Naive thymus-derived CD4-positive, alpha-beta T cell (primary cell): ENCODE measurements around the gene PTPRM. TPM values are rescaled to one million over a fixed set of nuclear protein-coding genes. Genes with fewer than 3 reads are reported as not detected.

ENCODE experiments used
- ATAC-seq: fragments of 150-1000 bp; cut with Tn5 transposase; 2 replicates; pipeline ENCODE4 v1.10.0; 2021; ENCODE audit warnings: mild to moderate bottlenecking, moderate library complexity
- CTCF ChIA-PET: fragments of 350-600 bp; sonication (Branson Sonifier 250); formaldehyde crosslinking; loops from one replicate; lab custom pipeline; 2021; ENCODE audit warnings: antibody characterized with exemption; lab: Charles Lee
- POLR2A ChIA-PET: fragments of 350-600 bp; sonication (Branson Sonifier 250); formaldehyde crosslinking; loops from one replicate; lab custom pipeline; 2021; ENCODE audit warnings: antibody characterized with exemption, inconsistent platforms; lab: Charles Lee
- DNase-seq, 9 donors: peaks; one replicate each; pipeline versions ENCODE4 v3.0.0 to v3.0.0-alpha.2; 2020 to 2022; ENCODE audit warnings: mixed read lengths in 1 of 9
- H3K27ac ChIP-seq: one replicate; pipeline ENCODE4 v1.7.0; 2013; ENCODE audit warnings: mild to moderate bottlenecking, low read depth, low read length, moderate library complexity
- H3K27me3 ChIP-seq, 2 donors: one replicate each; pipeline ENCODE4 v1.7.0; 2013; ENCODE audit warnings: low read length in 2 of 2, mild to moderate bottlenecking in 2 of 2, moderate library complexity in 2 of 2; ENCODE audit not compliant: control insufficient read depth in 2 of 2, insufficient read depth in 2 of 2
- H3K36me3 ChIP-seq, 3 experiments: 1 replicate in 2 of 3; 2 replicates in 1 of 3; pipeline ENCODE4 v1.7.0; 2013; ENCODE audit warnings: low read length in 3 of 3, mild to moderate bottlenecking in 3 of 3, moderate library complexity in 1 of 3; ENCODE audit not compliant: insufficient read depth in 3 of 3, control insufficient read depth in 2 of 3
- H3K4me1 ChIP-seq, 2 donors: one replicate each; pipeline ENCODE4 v1.7.0; 2013; ENCODE audit warnings: low read length in 2 of 2, mild to moderate bottlenecking in 2 of 2, moderate library complexity in 1 of 2; ENCODE audit not compliant: control insufficient read depth in 2 of 2, insufficient read depth in 2 of 2
- H3K4me3 ChIP-seq: 2 replicates; pipeline ENCODE4 v1.7.0; 2013; ENCODE audit warnings: mild to moderate bottlenecking, low read length
- H3K9me3 ChIP-seq, 3 experiments: 1 replicate in 2 of 3; 2 replicates in 1 of 3; pipeline ENCODE4 v1.7.0; 2013; ENCODE audit warnings: low read length in 3 of 3; ENCODE audit not compliant: control insufficient read depth in 2 of 3
- H3K27ac Mint-ChIP-seq, 9 donors: one replicate each; pipeline ENCODE4 v1.8.0; 2020 to 2022; ENCODE audit warnings: mixed read lengths in 9 of 9, mild to moderate bottlenecking in 8 of 9, moderate library complexity in 5 of 9, inconsistent platforms in 2 of 9
- H3K27me3 Mint-ChIP-seq, 5 donors: one replicate each; pipeline ENCODE4 v1.8.0; 2021 to 2022; ENCODE audit warnings: mixed read lengths in 5 of 5, mild to moderate bottlenecking in 1 of 5
- H3K36me3 Mint-ChIP-seq, 5 donors: one replicate each; pipeline ENCODE4 v1.8.0; 2020 to 2022; ENCODE audit warnings: mixed read lengths in 5 of 5, mild to moderate bottlenecking in 3 of 5, inconsistent platforms in 1 of 5
- H3K4me1 Mint-ChIP-seq, 7 donors: one replicate each; pipeline ENCODE4 v1.8.0; 2020 to 2022; ENCODE audit warnings: mixed read lengths in 7 of 7, mild to moderate bottlenecking in 3 of 7, inconsistent platforms in 1 of 7
- H3K4me3 Mint-ChIP-seq, 10 donors: one replicate each; pipeline ENCODE4 v1.8.0; 2020 to 2022; ENCODE audit warnings: mild to moderate bottlenecking in 10 of 10, mixed read lengths in 10 of 10, moderate library complexity in 6 of 10, inconsistent platforms in 2 of 10
- H3K9me3 Mint-ChIP-seq, 11 donors: one replicate each; pipeline ENCODE4 v1.8.0; 2020 to 2022; ENCODE audit warnings: mixed read lengths in 11 of 11, mild to moderate bottlenecking in 4 of 11, inconsistent platforms in 1 of 11, moderate library complexity in 1 of 11
- intact Hi-C, 2 donors: fragments of 100-400 bp; cut with micrococcal nuclease; formaldehyde crosslinking; loops; one replicate each; pipeline ENCODE4 v1.15.1; 2023
- polyA plus RNA-seq, 2 donors: library from polyadenylated mRNA; unstranded; fragments of 300-500 nt; fragmentation: Illumina TruSeq; gene quantifications; one replicate each; pipeline ENCODE4 v1.2.3, GENCODE V29; 2021
- total RNA-seq, 6 experiments: library from RNA in 5 of 6; stranded (reverse) in 5 of 6; gene quantifications; 1 replicate in 5 of 6; 2 replicates in 1 of 6; pipeline ENCODE4 v1.2.3 and lab custom pipeline; 2021 to 2026

The PTPRM gene
- total and polyA plus RNA-seq, 7 experiments from 2014 or later = 3.8 to 21.2 (median 8.4) TPM

DNA sequence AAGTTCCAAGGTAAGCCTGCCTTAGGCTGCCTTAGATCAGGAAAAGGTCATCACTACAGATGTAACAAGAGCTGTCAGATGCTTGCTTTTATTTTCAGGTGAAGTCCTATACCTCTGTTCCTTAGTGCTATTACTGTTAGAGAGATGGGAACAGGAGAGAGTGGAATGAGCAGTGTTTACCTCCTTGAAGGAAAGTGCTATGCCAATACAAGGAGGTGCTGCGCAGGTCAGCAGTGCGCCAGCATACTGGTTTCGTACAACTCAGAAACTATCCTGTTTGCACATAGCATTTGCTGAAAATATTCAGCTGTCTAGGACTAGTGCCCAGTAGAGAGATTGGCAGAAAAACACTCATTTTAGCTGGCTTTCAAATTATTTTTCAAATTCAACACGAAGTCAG is 629.1 kb downstream of the PTPRM start:
- Mint-ChIP-seq H3K36me3 (peaks cover 0 to 3% (median 0%) of the 10 kb centered on the region in 5 donors), H3K4me3 (no peak overlapping the region), H3K27ac (no peak overlapping the region), H3K4me1 (peaks cover 0 to under 1% (median 0%) of the 10 kb centered on the region in 7 donors), H3K27me3 (peaks cover 0 to under 1% (median 0%) of the 10 kb centered on the region in 5 donors), H3K9me3 (peaks cover 0 to 4% (median 0%) of the 10 kb centered on the region in 11 donors)
- intact Hi-C loops = no loop called here
- ChIA-PET CTCF (no interaction called here), POLR2A (no interaction called here)
- Histone ChIP-seq H3K9me3 (no peaks in the 10 kb centered on the region), H3K27me3 (no peaks in the 10 kb centered on the region), H3K36me3 (no peaks in the 10 kb centered on the region), H3K4me1 (no peaks in the 10 kb centered on the region), H3K27ac (no peak overlapping the region), H3K4me3 (no peak overlapping the region)
- ATAC-seq (no peak), DNase-seq (no peak)

DNA sequence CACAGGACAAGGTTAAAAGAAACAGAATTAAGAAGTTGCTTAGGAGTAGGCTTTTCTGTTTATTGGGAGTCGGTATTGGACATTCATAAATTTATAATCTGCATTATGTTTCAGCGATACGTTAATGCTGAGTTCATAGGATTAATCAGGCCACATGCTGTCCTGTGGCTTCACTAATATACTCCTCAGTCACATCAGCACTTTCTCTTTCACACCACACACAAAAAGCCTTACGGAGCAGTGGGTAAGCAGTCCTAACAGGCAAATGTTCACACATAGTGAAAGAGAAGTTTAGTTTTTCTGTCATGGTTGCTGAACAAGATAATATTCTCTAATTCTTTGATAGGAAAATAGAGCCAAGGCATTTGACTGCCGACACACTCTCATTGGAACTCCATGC is 630.4 kb downstream of the PTPRM start:
- POLR2A ChIA-PET = no interaction called here
- H3K4me1 ChIP-seq = no peaks in the 10 kb centered on the region
- no peaks in the 10 kb centered on the region for H3K9me3 ChIP-seq
- no peak overlapping the region for H3K27ac ChIP-seq
- ATAC-seq (no peak), DNase-seq (no peak)
- Mint-ChIP-seq H3K27ac (no peak overlapping the region), H3K4me1 (no peaks in the 10 kb centered on the region), H3K4me3 (no peak overlapping the region), H3K9me3 (peaks cover 0 to 4% (median 0%) of the 10 kb centered on the region in 11 donors), H3K27me3 (no peaks in the 10 kb centered on the region), H3K36me3 (peaks cover 0 to 3% (median 0%) of the 10 kb centered on the region in 5 donors)
- no peaks in the 10 kb centered on the region for H3K27me3 ChIP-seq
- intact Hi-C loops = no loop called here
- no peaks in the 10 kb centered on the region for H3K36me3 ChIP-seq
- CTCF ChIA-PET = no interaction called here
- no peak overlapping the region for H3K4me3 ChIP-seq

DNA sequence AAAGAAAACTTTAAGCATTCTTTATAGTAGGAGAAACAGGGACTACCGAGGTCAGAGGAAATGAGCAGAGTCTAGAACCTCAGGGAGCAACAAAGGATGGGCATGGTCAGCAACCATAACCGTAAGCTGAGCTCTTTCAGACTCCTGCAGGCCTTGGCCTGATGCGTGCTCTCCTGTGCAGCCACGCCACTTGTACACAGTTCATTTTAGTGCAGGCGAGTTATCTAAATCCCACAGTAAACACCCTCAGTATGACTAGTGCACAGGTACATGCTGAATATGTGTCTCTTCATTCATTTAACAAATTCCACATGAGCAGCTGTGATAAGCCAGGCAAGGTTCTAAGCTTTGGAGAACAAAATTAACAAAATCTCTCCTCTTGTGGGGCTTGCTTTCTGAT is 640.9 kb downstream of the PTPRM start:
- Mint-ChIP-seq H3K36me3 (peaks cover 0 to 13% (median 5%) of the 10 kb centered on the region in 5 donors), H3K4me1 (no peaks in the 10 kb centered on the region), H3K4me3 (no peak overlapping the region), H3K27me3 (no peaks in the 10 kb centered on the region), H3K9me3 (peaks cover 0 to 15% (median 0%) of the 10 kb centered on the region in 11 donors), H3K27ac (no peak overlapping the region)
- Histone ChIP-seq H3K36me3 (no peaks in the 10 kb centered on the region), H3K4me3 (no peak overlapping the region), H3K4me1 (no peaks in the 10 kb centered on the region), H3K9me3 (no peaks in the 10 kb centered on the region), H3K27me3 (no peaks in the 10 kb centered on the region), H3K27ac (no peak overlapping the region)
- no peak for DNase-seq
- CTCF ChIA-PET = no interaction called here
- no peak for ATAC-seq
- intact Hi-C loops = no loop called here
- POLR2A ChIA-PET = interaction anchor here (0.6 kb wide), 1 partner anchor 25 kb away, joined by 6 read pairs; no protein-coding TSS in a partner anchor

DNA sequence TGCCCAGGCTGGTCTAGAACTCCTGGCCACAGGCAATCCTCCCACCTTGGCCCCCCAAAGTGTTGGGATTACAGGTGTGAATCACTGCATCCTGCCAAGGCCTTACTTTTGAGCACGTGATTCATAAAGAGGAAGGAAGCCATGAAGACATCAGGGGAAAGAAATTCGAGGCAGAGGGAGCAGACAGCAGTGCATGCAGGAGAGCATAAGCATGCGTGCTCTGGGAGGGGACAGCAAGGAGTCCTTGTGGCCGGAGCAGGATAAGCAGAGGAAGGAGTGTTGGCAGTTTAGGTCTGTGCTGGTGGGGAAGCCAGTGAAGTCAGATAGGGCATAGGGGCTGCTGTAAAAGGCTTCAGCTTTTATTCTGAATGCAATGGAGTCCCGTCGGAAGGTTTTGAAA is 641.6 kb downstream of the PTPRM start:
- Mint-ChIP-seq H3K36me3 (peaks cover 0 to 16% (median 5%) of the 10 kb centered on the region in 5 donors), H3K4me3 (no peak overlapping the region), H3K27me3 (no peaks in the 10 kb centered on the region), H3K27ac (no peak overlapping the region), H3K4me1 (no peaks in the 10 kb centered on the region), H3K9me3 (peaks cover 0 to 15% (median 0%) of the 10 kb centered on the region in 11 donors)
- Histone ChIP-seq H3K36me3 (no peaks in the 10 kb centered on the region), H3K27ac (no peak overlapping the region), H3K4me1 (no peaks in the 10 kb centered on the region), H3K9me3 (no peaks in the 10 kb centered on the region), H3K4me3 (no peak overlapping the region), H3K27me3 (no peaks in the 10 kb centered on the region)
- intact Hi-C loops = no loop called here
- ATAC-seq (no peak), DNase-seq (no peak)
- ChIA-PET CTCF (interaction anchor here (0.6 kb wide), 1 partner anchor 1394 kb away, joined by 3 read pairs; no protein-coding TSS in a partner anchor), POLR2A (no interaction called here)

DNA sequence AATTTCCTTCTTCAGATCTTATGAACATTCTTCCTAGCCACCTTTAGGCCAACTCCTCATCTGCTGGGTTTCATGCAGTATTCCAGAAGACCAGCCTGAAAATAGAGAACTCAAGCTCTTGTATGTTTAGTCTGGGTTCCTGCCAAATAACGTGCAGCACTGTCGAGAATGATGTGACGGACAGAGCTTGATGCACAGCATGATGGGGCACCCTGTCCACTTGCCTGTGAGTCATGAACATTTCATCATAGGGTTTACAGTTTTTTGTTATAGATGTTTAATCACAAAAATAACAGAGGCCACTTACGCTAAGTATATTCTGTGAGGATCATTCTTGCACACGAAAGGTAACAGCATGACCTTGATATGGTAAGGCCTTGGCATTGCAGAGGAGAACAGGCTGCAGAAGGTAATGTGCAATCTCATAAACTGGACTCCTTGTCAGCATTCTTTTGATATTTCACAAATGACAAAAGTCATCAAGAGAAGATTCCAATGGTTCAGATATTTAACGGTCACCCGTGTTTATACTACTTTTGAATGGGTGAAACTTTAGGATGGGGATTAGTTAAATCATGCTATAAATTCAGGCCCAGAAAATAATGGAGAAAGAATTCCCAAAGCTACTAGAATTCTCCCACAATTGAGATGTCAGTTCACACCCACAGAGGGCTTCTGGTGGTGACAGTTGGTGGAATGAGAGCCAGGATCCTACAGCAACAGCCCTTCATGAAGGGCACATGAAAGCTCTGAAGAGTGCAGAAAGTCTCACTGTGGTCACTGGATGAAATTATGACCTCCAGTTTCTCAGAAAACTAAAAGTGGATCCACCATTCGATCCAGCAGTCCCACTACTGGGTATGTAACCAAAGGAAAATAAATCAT is 646.0 kb downstream of the PTPRM start:
- no peaks in the 10 kb centered on the region for H3K27me3 ChIP-seq
- no peaks in the 10 kb centered on the region for H3K4me1 ChIP-seq
- no peak overlapping the region for H3K4me3 ChIP-seq
- intact Hi-C loops = no loop called here
- no peaks in the 10 kb centered on the region for H3K9me3 ChIP-seq
- no peak overlapping the region for H3K4me3 Mint-ChIP-seq
- H3K27me3 Mint-ChIP-seq = no peaks in the 10 kb centered on the region
- ATAC-seq = no peak
- H3K36me3 ChIP-seq = no peaks in the 10 kb centered on the region
- DNase-seq = no peak
- no peak overlapping the region for H3K27ac ChIP-seq
- ChIA-PET CTCF (no interaction called here), POLR2A (no interaction called here)
- H3K4me1 Mint-ChIP-seq = no peaks in the 10 kb centered on the region
- H3K9me3 Mint-ChIP-seq = peaks cover 0 to 16% (median 0%) of the 10 kb centered on the region in 11 donors
- peaks cover 0 to 16% (median 5%) of the 10 kb centered on the region in 5 donors for H3K36me3 Mint-ChIP-seq
- no peak overlapping the region for H3K27ac Mint-ChIP-seq

DNA sequence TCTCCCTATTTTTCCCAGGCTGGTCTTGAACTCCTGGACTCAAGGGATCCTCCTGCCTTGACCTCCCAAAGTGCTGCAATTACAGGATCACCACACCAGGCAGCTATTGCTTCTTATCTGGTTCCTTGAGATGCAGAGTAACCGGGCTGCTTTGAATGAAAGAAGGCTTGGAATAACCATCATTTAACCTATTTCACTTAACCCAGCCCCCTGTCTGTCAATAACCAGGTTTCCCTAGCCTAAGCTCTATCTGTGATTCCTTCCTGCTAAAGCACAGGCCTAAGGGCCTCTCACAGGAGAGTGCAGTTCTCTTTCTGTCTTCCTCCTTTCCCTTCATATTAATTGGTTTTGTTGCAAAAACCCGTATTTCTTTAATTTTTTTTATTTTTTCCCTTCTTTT is 648.6 kb downstream of the PTPRM start:
- Histone ChIP-seq H3K4me3 (no peak overlapping the region), H3K27ac (no peak overlapping the region), H3K4me1 (no peaks in the 10 kb centered on the region), H3K9me3 (no peaks in the 10 kb centered on the region), H3K27me3 (no peaks in the 10 kb centered on the region), H3K36me3 (no peaks in the 10 kb centered on the region)
- Mint-ChIP-seq H3K4me3 (no peak overlapping the region), H3K36me3 (peaks cover 0 to 14% (median 0%) of the 10 kb centered on the region in 5 donors), H3K9me3 (peaks cover 0 to 14% (median 0%) of the 10 kb centered on the region in 11 donors), H3K27me3 (no peaks in the 10 kb centered on the region), H3K27ac (no peak overlapping the region), H3K4me1 (no peaks in the 10 kb centered on the region)
- POLR2A ChIA-PET = no interaction called here
- ATAC-seq = no peak
- CTCF ChIA-PET = no interaction called here
- DNase-seq = no peak
- intact Hi-C loops = no loop called here
